Type B pancreatic cell (in vitro differentiated cells): ENCODE measurements around the gene PADI4. TPM values are rescaled to one million over a fixed set of nuclear protein-coding genes. Genes with fewer than 3 reads are reported as not detected.
"Not testable (repeated sequence)": the region's sequence is repeated elsewhere in the genome, so short reads cannot be mapped to it uniquely, and the experiment has no call there.

Experiments used
- DNase-seq: peaks from one replicate; pipeline ENCODE4 v3.0.0; 2021; ENCODE audit warnings: mixed read lengths; ENCODE audit not compliant: unreplicated experiment; ENCODE audit errors: extremely low spot score
- H3K27ac Mint-ChIP-seq: 2 replicates; pipeline ENCODE4 v1.8.0; 2021; ENCODE audit warnings: mild to moderate bottlenecking, mixed read lengths
- H3K27me3 Mint-ChIP-seq: 2 replicates; pipeline ENCODE4 v1.8.0; 2021; ENCODE audit warnings: mixed read lengths
- H3K36me3 Mint-ChIP-seq: 2 replicates; pipeline ENCODE4 v1.8.0; 2021; ENCODE audit warnings: mixed read lengths
- H3K4me1 Mint-ChIP-seq: one replicate; pipeline ENCODE4 v1.8.0; 2021; ENCODE audit warnings: mixed read lengths; ENCODE audit not compliant: unreplicated experiment
- H3K4me3 Mint-ChIP-seq: 2 replicates; pipeline ENCODE4 v1.8.0; 2021; ENCODE audit warnings: mild to moderate bottlenecking, mixed read lengths
- H3K9me3 Mint-ChIP-seq: 2 replicates; pipeline ENCODE4 v1.8.0; 2021; ENCODE audit warnings: mixed read lengths
- total RNA-seq: library from RNA; stranded (reverse); gene quantifications from 2 replicates; pipeline ENCODE4 v1.2.1, GENCODE V29; 2021; ENCODE audit warnings: low replicate concordance
- TF ChIP-seq, protein P1 (sequence below): fragments of 200-600 bp; sonication (generic); conservative IDR thresholded peaks from 2 replicates; pipeline ENCODE4 v1.5.0; 2021; ENCODE audit warnings: antibody characterized with exemption, mild to moderate bottlenecking

Gene PADI4
- total RNA-seq, 1 donor from 2014 or later = not detected

- TF ChIP-seq, protein P1, sequence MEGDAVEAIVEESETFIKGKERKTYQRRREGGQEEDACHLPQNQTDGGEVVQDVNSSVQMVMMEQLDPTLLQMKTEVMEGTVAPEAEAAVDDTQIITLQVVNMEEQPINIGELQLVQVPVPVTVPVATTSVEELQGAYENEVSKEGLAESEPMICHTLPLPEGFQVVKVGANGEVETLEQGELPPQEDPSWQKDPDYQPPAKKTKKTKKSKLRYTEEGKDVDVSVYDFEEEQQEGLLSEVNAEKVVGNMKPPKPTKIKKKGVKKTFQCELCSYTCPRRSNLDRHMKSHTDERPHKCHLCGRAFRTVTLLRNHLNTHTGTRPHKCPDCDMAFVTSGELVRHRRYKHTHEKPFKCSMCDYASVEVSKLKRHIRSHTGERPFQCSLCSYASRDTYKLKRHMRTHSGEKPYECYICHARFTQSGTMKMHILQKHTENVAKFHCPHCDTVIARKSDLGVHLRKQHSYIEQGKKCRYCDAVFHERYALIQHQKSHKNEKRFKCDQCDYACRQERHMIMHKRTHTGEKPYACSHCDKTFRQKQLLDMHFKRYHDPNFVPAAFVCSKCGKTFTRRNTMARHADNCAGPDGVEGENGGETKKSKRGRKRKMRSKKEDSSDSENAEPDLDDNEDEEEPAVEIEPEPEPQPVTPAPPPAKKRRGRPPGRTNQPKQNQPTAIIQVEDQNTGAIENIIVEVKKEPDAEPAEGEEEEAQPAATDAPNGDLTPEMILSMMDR = peak; percentile 13
- Mint-ChIP-seq H3K27ac (no peak overlapping the region), H3K4me1 (no peaks in the 10 kb centered on the region), H3K9me3 (peaks cover 6% of the 10 kb centered on the region), H3K27me3 (peaks cover 15% of the 10 kb centered on the region), H3K4me3 (no peak overlapping the region), H3K36me3 (no peaks in the 10 kb centered on the region)
- no peak for DNase-seq
Observed at GRCh38 chr1:17338706-17339493, 30.9 kb downstream of the PADI4 start.

DNA sequence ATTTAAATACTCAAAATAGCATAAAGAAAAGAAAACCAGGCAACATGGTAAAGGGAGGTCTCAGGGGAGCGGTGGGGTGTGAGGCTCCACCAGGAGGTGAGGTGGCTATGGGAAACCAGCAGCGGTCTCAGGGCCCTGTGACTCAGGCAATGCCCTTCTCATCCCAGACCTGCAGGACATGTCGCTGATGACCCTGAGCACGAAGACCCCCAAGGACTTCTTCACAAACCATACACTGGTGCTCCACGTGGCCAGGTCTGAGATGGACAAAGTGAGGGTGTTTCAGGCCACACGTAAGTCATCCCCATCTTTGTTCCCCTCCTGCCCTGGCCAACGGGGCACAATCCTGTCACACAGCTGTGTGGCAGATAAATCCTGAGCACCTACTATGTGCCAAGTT is 31.5 kb downstream of the PADI4 start:
- Mint-ChIP-seq H3K27ac (no peak overlapping the region), H3K36me3 (no peaks in the 10 kb centered on the region), H3K4me1 (no peaks in the 10 kb centered on the region), H3K4me3 (no peak overlapping the region), H3K9me3 (peaks cover 9% of the 10 kb centered on the region), H3K27me3 (peaks cover 14% of the 10 kb centered on the region)
- TF ChIP-seq, protein P1 = no peak
- DNase-seq = no peak

DNA sequence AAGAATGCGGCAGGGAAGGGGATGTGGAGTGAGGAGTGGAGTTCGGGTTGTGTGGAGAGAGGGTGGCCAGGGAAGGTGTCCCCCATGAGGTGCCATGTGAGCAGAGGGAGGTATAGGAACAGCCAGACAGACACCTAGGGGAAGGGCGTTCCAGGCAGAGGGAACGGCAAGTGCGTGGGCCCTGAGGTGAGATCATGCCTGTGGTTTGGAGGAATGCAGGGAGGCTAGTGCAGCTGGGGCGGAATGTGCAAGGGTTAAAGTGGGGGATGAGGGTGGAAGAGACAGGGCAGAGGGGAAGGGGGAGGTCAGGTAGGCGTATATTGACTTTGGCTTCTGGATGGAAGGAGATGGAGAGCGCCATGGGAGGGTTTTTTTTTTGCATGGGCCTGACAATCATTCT is 32.4 kb downstream of the PADI4 start:
- TF ChIP-seq, protein P1 = no peak
- no peak overlapping the region for H3K27ac Mint-ChIP-seq
- H3K9me3 Mint-ChIP-seq = peaks cover 9% of the 10 kb centered on the region
- peaks cover 14% of the 10 kb centered on the region for H3K27me3 Mint-ChIP-seq
- no peak for DNase-seq
- no peak overlapping the region for H3K4me3 Mint-ChIP-seq
- H3K4me1 Mint-ChIP-seq = no peaks in the 10 kb centered on the region
- no peaks in the 10 kb centered on the region for H3K36me3 Mint-ChIP-seq

- H3K27ac Mint-ChIP-seq = no peak overlapping the region
- H3K9me3 Mint-ChIP-seq = peaks cover 9% of the 10 kb centered on the region
- TF ChIP-seq, protein P1 = no peak
- peaks cover 4% of the 10 kb centered on the region for H3K27me3 Mint-ChIP-seq
- H3K4me1 Mint-ChIP-seq = no peaks in the 10 kb centered on the region
- DNase-seq = no peak
- no peaks in the 10 kb centered on the region for H3K36me3 Mint-ChIP-seq
- no peak overlapping the region for H3K4me3 Mint-ChIP-seq
Observed at GRCh38 chr1:17342014-17342441, 34.0 kb downstream of the PADI4 start.

- H3K9me3 Mint-ChIP-seq, H3K27ac Mint-ChIP-seq, H3K27me3 Mint-ChIP-seq, H3K36me3 Mint-ChIP-seq, H3K4me1 Mint-ChIP-seq, H3K4me3 Mint-ChIP-seq, DNase-seq: not testable (repeated sequence)
Observed at GRCh38 chr1:17345506-17345905, 37.5 kb downstream of the PADI4 start.

GRCh38 chr1:17346046-17346789 is 38.2 kb downstream of the PADI4 start:
- TF ChIP-seq, protein P1 = no peak
- no peak for DNase-seq
- Mint-ChIP-seq H3K27ac (no peak overlapping the region), H3K9me3 (peaks cover 9% of the 10 kb centered on the region), H3K4me3 (no peak overlapping the region), H3K4me1 (peaks cover 5% of the 10 kb centered on the region), H3K36me3 (no peaks in the 10 kb centered on the region), H3K27me3 (no peaks in the 10 kb centered on the region)
